GM12878 (cell line): ENCODE data around the gene KRT6C. TPM values are rescaled to one million over a fixed set of nuclear protein-coding genes. Genes with fewer than 3 reads are reported as not detected.

Experiments used
- ATAC-seq: fragments of 200-7000 bp; cut with Tn5 transposase; 3 replicates; pipeline ENCODE4 v1.9.1; 2020; ENCODE audit warnings: mild to moderate bottlenecking, moderate library complexity
- BruUV-seq: library from RNA; stranded (reverse); fragments of 400-500 nt; replicated peaks from 2 replicates; lab custom pipeline; 2021; lab: Mats Ljungman, UMichigan
- CTCF ChIA-PET: fragments of 300-600 bp; sonication (Branson Sonifier 250); formaldehyde crosslinking; extraction: SDS; loops from one replicate; lab custom pipeline; 2021; ENCODE audit warnings: inconsistent platforms; lab: Yijun Ruan, JAX
- POLR2A ChIA-PET: fragments of 350-600 bp; formaldehyde crosslinking; extraction: SDS; loops from one replicate; lab custom pipeline; 2021; ENCODE audit warnings: inconsistent platforms; lab: Charles Lee
- RAD21 ChIA-PET: fragments of 300-600 bp; sonication (Branson Sonifier 250); formaldehyde crosslinking; loops from one replicate; lab custom pipeline; 2023; ENCODE audit warnings: antibody characterized with exemption; ENCODE audit not compliant: unreplicated experiment; lab: Charles Lee
- SMC1A ChIA-PET: fragments of 300-600 bp; sonication (Branson Sonifier 250); formaldehyde crosslinking; loops from one replicate; lab custom pipeline; 2023; ENCODE audit not compliant: unreplicated experiment, uncharacterized antibody; lab: Charles Lee
- DNase-seq: peaks from one replicate; pipeline ENCODE4 v3.0.0-alpha.2; 2011; ENCODE audit warnings: low read depth, low spot score
- FAIRE-seq: peaks from 3 replicates; lab custom pipeline; 2011; peaks lifted over from hg19 to GRCh38; lab: Jason Lieb, UNC
- H2AFZ ChIP-seq: 2 replicates; pipeline ENCODE4 v1.6.0; 2011; ENCODE audit warnings: low read depth, low read length, control low read depth; ENCODE audit not compliant: control insufficient read depth
- H3K27ac ChIP-seq: 2 replicates; pipeline ENCODE4 v1.5.1; 2011; ENCODE audit warnings: control low read depth; ENCODE audit not compliant: control insufficient read depth, insufficient read depth
- H3K27me3 ChIP-seq, 2 experiments: replicated peaks in 1 of 2; 2 replicates each; pipeline versions ENCODE4 v1.6.0 to v1.6.1; 2011; ENCODE audit warnings: low read length in 1 of 2; ENCODE audit not compliant: control insufficient read depth in 2 of 2, insufficient read depth in 2 of 2
- H3K36me3 ChIP-seq, 2 experiments: 2 replicates each; pipeline ENCODE4 v1.5.1; 2011; ENCODE audit warnings: low read length in 1 of 2; ENCODE audit not compliant: control insufficient read depth in 2 of 2, insufficient read depth in 2 of 2
- H3K4me1 ChIP-seq: 2 replicates; pipeline ENCODE4 v1.6.1; 2011; ENCODE audit warnings: mild to moderate bottlenecking, low read length, moderate library complexity, mixed read lengths; ENCODE audit not compliant: control insufficient read depth, insufficient read depth
- H3K4me2 ChIP-seq: 2 replicates; pipeline ENCODE4 v1.6.0; 2011; ENCODE audit warnings: control low read depth; ENCODE audit not compliant: control insufficient read depth, insufficient read depth
- H3K4me3 ChIP-seq: fragments of 200-600 bp; sonication (generic); 2 replicates; pipeline ENCODE4 v1.5.1; 2016
- H3K79me2 ChIP-seq: 2 replicates; pipeline ENCODE4 v1.6.0; 2011; ENCODE audit warnings: low read length; ENCODE audit not compliant: control insufficient read depth, insufficient read depth
- H3K9ac ChIP-seq: 2 replicates; pipeline ENCODE4 v1.8.0; 2011; ENCODE audit warnings: low read length, control low read depth, mixed read lengths; ENCODE audit not compliant: control insufficient read depth, insufficient read depth
- H3K9me3 ChIP-seq: replicated peaks from 3 replicates; pipeline ENCODE4 v1.5.1; 2011; ENCODE audit warnings: mild to moderate bottlenecking, low read length; ENCODE audit not compliant: control insufficient read depth, insufficient read depth
- H4K20me1 ChIP-seq: 2 replicates; pipeline ENCODE4 v1.6.0; 2011; ENCODE audit not compliant: control insufficient read depth, insufficient read depth
- BACH1 ChIP-seq: fragments of 450-650 bp; IDR thresholded peaks from 2 replicates; pipeline ENCODE4 v1.6.1; 2017; ENCODE audit warnings: mild to moderate bottlenecking, borderline replicate concordance
- CEBPB ChIP-seq, 2 experiments: fragments of 150-350 bp in 1 of 2; IDR thresholded peaks; 2 replicates each; pipeline ENCODE4 v1.6.1; 2012 to 2014; ENCODE audit warnings: low read depth in 2 of 2, low read length in 2 of 2, borderline replicate concordance in 1 of 2, inconsistent platforms in 1 of 2
- EGR1 ChIP-seq, 2 experiments: IDR thresholded peaks; 1 replicate in 1 of 2; 2 replicates in 1 of 2; pipeline ENCODE4 v1.6.1; 2011 to 2012; ENCODE audit warnings: low read depth in 2 of 2, low read length in 2 of 2, borderline replicate concordance in 1 of 2, mild to moderate bottlenecking in 1 of 2, moderate library complexity in 1 of 2
- EZH2 ChIP-seq: IDR thresholded peaks from 2 replicates; pipeline ENCODE4 v1.6.1; 2012; ENCODE audit warnings: low read depth, mild to moderate bottlenecking, control low read depth, inconsistent platforms, low read length, borderline replicate concordance; ENCODE audit not compliant: control insufficient read depth
- MXI1 ChIP-seq: fragments of 150-350 bp; IDR thresholded peaks from 2 replicates; pipeline ENCODE4 v1.6.1; 2011; ENCODE audit warnings: low read depth, mild to moderate bottlenecking, inconsistent platforms, low read length, improper control_type of control experiment
- NFYB ChIP-seq: IDR thresholded peaks from 2 replicates; pipeline ENCODE4 v1.6.1; 2011; ENCODE audit warnings: low read depth, mild to moderate bottlenecking, low read length, improper control_type of control experiment, moderate library complexity; ENCODE audit not compliant: insufficient read depth
- POLR2AphosphoS2 ChIP-seq: IDR thresholded peaks from 2 replicates; pipeline ENCODE4 v1.6.1; 2011; ENCODE audit warnings: low read depth, mild to moderate bottlenecking, low read length, improper control_type of control experiment, moderate library complexity
- WGBS: methylation state at CpG from one replicate; pipeline ENCODE4 v1.1.6; 2016; ENCODE audit warnings: low lambda C conversion rate; ENCODE audit not compliant: insufficient replicate concordance, insufficient coverage; ENCODE audit errors: missing lambda C conversion rate; 5-methylcytosine and 5-hydroxymethylcytosine counted together
- in situ Hi-C: fragments of 300-500 bp; cut with MboI; formaldehyde crosslinking; loops from 9 replicates; pipeline ENCODE4 v1.14.3; 2018; ENCODE audit warnings: mixed read lengths
- intact Hi-C: fragments of 100-400 bp; cut with micrococcal nuclease; formaldehyde crosslinking; loops from one replicate; pipeline ENCODE4 v1.14.2; 2022; ENCODE audit not compliant: unreplicated experiment
- polyA plus RNA-seq, 11 experiments: library from polyadenylated mRNA; depleted of rRNA in 4 of 11; unstranded in 6 of 11; stranded (reverse) in 5 of 11; fragments of >200 nt; fragmentation: Nextera tagmentation in 4 of 11; fragmentation: Illumina TruSeq in 1 of 11; extraction: Ambion mirVana in 4 of 11; extraction: Trizol in 1 of 11; gene quantifications; 1 replicate in 1 of 11; 2 replicates in 10 of 11; pipeline versions ENCODE4 v1.2.1 to v1.2.3, GENCODE V29; 2011 to 2016; ENCODE audit warnings: inconsistent platforms in 2 of 11, missing spikeins in 2 of 11, low read depth in 1 of 11
- total RNA-seq, 4 experiments: library from RNA; depleted of rRNA in 3 of 4; stranded (reverse); fragments of >200 nt in 3 of 4; fragmentation: Illumina TruSeq in 1 of 4; extraction: Trizol in 1 of 4; gene quantifications; 2 replicates each; pipeline versions ENCODE4 v1.2.1 to v1.2.3, GENCODE V29; 2013 to 2021
- TF ChIP-seq, protein P1 (sequence below): IDR thresholded peaks from 2 replicates; pipeline ENCODE4 v1.6.1; 2011; ENCODE audit warnings: low read depth, mild to moderate bottlenecking, low read length, moderate library complexity, borderline replicate concordance; ENCODE audit errors: extremely low read depth
- TF ChIP-seq, protein P2 (sequence below): IDR thresholded peaks from 2 replicates; pipeline ENCODE4 v1.6.1; 2011; ENCODE audit warnings: borderline replicate concordance, low read depth, mild to moderate bottlenecking, moderate library complexity, mixed read lengths, low read length; ENCODE audit not compliant: insufficient read depth; ENCODE audit errors: extremely low read length
- TF ChIP-seq, protein P3 (sequence below): IDR thresholded peaks from 2 replicates; pipeline ENCODE4 v1.6.1; 2012; ENCODE audit warnings: low read length, inconsistent platforms

KRT6C gene
- total and polyA plus RNA-seq, 10 of the 15 experiments (the other 5 are each of a cell fraction or from before 2014, with no cell fraction given) = not detected

- H3K9ac ChIP-seq = no peak overlapping the region
- in situ Hi-C loops (no loop called here), intact Hi-C loops (loop anchor here (10.0 kb wide), 1 partner anchor 125 kb away; no protein-coding TSS in a partner anchor)
- H3K4me2 ChIP-seq = no peak overlapping the region
- peaks cover 0 to 6% of the 10 kb centered on the region in 2 experiments; a peak in 2 of 4 replicates for H3K27me3 ChIP-seq
- H3K27ac ChIP-seq = no peak overlapping the region
- no peak overlapping the region for H3K4me3 ChIP-seq
- H3K36me3 ChIP-seq = no peaks in the 10 kb centered on the region
- DNase-seq = no peak
- ChIA-PET POLR2A (no interaction called here), CTCF (interaction anchor here (1.2 to 1.7 kb wide), 2 partner anchors 14 to 21 kb away, joined by 3 read pairs; no protein-coding TSS in a partner anchor)
- BruUV-seq = no TSS peak
- H2AFZ ChIP-seq = no peak overlapping the region
- no peak for FAIRE-seq
- H3K79me2 ChIP-seq = no peaks in the 10 kb centered on the region
- WGBS = 7% methylated on average over 5 of the region's 5 CpGs
- H3K4me1 ChIP-seq = no peaks in the 10 kb centered on the region
- TF ChIP-seq POLR2AphosphoS2 (no peak), BACH1 (no peak), NFYB (no peak), CEBPB (IDR thresholded peaks at IDR 0.05; ENCODE audit: borderline replicate concordance in 1 of 2, low read depth in 2 of 2, low read length in 2 of 2) (no peak), MXI1 (no peak), EZH2 (no peak), EGR1 (IDR thresholded peaks at IDR 0.05; ENCODE audit: borderline replicate concordance in 1 of 2, low read depth in 2 of 2, low read length in 2 of 2) (no peak)
- TF ChIP-seq, protein P1, sequence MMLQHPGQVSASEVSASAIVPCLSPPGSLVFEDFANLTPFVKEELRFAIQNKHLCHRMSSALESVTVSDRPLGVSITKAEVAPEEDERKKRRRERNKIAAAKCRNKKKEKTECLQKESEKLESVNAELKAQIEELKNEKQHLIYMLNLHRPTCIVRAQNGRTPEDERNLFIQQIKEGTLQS = no peak
- TF ChIP-seq, protein P2, sequence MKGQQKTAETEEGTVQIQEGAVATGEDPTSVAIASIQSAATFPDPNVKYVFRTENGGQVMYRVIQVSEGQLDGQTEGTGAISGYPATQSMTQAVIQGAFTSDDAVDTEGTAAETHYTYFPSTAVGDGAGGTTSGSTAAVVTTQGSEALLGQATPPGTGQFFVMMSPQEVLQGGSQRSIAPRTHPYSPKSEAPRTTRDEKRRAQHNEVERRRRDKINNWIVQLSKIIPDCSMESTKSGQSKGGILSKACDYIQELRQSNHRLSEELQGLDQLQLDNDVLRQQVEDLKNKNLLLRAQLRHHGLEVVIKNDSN = no peak
- TF ChIP-seq, protein P3, sequence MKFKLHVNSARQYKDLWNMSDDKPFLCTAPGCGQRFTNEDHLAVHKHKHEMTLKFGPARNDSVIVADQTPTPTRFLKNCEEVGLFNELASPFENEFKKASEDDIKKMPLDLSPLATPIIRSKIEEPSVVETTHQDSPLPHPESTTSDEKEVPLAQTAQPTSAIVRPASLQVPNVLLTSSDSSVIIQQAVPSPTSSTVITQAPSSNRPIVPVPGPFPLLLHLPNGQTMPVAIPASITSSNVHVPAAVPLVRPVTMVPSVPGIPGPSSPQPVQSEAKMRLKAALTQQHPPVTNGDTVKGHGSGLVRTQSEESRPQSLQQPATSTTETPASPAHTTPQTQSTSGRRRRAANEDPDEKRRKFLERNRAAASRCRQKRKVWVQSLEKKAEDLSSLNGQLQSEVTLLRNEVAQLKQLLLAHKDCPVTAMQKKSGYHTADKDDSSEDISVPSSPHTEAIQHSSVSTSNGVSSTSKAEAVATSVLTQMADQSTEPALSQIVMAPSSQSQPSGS = no peak
- TF ChIP-seq, all 136 proteins: peak for 0
- ChIA-PET RAD21 (no interaction called here), SMC1A (no interaction called here)
- no peak for ATAC-seq
- no peaks in the 10 kb centered on the region for H3K9me3 ChIP-seq
- no peaks in the 10 kb centered on the region for H4K20me1 ChIP-seq
Measured at GRCh38 chr12:52499806-52500560, 26.4 kb upstream of the KRT6C start.
